GM20431 (cell line): ENCODE measurements around the gene C11orf97.

Experiments
- in situ Hi-C: fragments of 300-500 bp; cut with MseI, MboI; formaldehyde crosslinking; loops from one replicate; pipeline ENCODE4 v1.15.0; 2020; ENCODE audit warnings: low sequenced_read_pairs; ENCODE audit not compliant: unreplicated experiment

Gene C11orf97, protein sequence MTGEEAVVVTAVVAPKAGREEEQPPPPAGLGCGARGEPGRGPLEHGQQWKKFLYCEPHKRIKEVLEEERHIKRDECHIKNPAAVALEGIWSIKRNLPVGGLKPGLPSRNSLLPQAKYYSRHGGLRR

DNA sequence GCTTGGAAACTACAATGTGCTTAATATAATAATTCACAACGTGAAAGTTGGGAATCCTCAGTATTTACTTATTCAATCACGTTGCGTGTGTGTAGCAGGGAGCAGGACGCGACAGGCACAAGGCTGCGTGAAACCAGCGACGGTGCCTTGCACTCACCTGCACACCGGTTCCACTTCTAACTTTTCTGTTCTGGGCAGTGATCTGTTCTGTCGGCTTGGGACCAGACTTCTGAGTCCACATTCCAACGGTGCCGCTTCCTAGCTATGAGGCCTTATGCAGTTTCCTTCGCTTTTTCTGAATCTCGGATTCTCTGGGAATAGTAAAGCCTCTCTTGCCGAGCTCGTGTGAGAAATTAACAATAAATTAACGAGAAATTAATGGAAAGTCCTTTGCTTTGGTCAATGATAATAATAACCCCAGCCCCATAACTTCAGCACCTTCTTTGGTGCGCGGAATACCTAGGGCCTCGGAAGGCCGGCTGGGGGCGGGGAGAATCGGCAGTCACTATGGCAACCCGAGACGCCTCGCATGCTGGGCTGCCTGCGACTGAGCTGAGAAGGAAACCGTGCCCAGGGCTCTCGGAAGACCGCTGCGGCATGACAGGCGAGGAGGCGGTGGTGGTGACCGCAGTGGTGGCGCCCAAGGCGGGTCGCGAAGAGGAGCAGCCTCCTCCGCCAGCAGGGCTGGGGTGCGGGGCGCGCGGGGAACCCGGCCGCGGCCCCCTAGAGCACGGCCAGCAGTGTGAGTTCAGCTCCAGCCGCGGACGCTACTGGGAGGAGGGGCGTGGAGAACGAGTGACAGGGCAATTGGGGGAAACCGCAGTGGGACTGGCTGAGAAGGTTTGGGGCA lies at the start of gene C11orf97:
TSS of gene C11orf97 (plus strand) at position 530 of the 850 bp plus-strand sequence. CDS start at position 598, 68 bp downstream.
- in situ Hi-C loops = loop anchor here (25.0 kb wide), 1 partner anchor 375 kb away; no protein-coding TSS in a partner anchor

DNA sequence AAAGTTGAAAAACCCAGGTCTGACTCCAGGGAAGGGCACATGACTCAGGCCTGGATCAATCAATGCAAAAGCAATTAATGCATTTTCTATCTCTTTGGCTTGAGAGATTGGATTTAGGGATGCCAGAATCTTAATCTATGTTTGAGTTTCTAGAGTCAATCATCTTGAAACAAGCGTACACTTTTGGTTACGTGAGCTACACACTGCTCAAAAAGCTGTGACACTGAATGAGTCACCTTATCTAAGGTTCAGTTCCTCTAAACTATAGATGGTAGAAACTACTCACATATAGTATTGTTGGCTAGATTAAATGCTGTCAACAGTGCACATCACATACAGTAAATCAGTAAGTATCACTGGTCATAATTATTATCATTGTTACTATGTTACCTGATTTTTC lies 42.8 kb upstream of the C11orf97 start:
- in situ Hi-C loops = no loop called here

DNA sequence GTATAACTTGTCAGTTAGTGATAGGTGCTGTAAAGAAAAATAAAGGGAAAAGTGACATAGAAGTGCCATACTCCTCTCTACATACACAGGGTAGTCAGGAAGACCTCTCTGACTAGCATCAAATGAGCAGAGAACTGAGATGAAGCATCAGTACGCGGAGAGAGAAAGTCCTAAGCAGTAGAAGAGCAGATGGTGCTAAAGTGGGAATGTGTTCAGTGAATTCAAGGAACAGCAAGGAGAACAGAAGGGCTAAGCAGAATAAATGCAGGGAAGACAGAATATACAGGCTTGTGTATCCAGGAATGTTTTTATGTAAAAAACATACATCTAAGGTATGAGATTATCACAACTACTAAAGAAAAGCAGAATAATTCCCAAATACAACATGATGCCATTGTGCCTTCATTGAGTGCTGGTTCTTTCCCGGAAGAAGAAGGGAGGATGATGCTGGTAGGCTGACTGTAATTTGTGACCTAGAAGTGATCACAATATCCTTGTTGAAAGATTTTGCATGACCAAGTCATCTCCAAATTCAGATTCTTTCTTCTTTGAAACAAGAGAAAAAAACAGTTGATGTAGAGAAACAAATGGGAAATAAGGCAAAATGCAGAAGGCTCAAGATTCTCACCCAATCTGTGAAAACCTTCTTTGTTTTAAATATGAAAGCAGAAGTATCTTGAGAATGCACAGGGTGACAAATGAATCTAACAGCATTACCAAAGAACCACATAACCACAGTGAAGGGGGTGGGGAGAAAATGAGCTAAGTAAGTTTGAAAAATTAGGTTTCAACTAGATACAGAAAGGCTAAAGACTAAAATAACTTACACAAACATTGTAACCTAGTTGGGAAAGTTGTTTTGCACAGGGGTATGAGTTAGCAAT lies 39.1 kb upstream of the C11orf97 start:
- in situ Hi-C loops = no loop called here

DNA sequence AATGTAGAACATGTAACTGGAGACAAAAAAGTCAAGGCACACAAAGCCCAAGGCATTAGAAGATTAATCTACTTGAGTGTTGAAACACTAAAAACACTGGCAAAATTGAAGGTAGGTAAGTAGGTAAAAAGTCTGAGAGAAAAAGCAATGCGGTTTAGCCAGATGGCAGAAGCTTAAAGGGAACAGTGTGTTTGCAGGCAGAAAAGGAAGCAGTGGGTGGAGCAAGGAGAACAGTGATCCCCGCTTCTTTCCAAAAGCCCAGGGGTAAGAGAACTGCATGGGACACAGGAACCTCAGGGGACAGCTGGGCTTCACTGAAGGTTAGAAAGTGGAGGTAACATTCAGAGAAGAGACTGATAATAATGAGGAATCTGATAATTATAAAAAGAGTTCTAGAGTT lies 34.6 kb upstream of the C11orf97 start:
- in situ Hi-C loops = no loop called here

DNA sequence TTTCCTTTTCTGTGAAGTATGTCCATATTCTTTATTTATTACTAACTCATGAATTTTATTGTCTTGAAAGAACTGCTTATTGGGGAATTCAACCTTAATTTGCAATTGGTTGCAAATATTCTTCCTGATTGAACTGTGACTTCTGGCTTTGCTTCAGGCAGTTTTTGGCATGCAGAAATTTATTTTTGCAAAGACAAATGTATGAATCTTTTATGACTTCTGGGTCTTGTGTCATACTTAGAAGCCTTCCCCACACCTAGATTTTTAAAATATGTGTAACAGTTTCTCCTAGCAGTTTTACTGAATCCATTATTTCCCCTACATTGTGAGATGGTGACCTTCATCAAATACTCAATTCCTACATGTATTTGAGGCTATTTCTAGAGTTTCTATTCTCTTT lies 30.9 kb upstream of the C11orf97 start:
- in situ Hi-C loops = no loop called here

DNA sequence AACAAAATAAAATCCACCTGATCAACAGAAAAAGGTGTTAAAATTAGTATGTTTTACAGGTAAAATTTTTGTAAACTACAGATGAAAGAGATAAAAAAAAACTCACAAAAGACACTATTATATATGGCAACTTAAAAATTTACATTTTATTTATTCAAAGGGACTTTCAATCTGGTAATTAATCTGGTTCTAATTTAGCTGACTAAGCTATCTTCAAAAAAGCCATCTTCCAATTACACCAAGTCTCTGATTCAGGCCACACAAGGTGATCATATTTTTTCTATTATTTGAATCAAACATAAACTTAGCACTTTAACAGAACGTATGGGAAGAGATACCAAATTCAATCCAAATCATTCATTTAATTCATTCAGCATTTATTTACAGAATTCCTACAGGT lies 26.2 kb upstream of the C11orf97 start:
- in situ Hi-C loops = no loop called here

DNA sequence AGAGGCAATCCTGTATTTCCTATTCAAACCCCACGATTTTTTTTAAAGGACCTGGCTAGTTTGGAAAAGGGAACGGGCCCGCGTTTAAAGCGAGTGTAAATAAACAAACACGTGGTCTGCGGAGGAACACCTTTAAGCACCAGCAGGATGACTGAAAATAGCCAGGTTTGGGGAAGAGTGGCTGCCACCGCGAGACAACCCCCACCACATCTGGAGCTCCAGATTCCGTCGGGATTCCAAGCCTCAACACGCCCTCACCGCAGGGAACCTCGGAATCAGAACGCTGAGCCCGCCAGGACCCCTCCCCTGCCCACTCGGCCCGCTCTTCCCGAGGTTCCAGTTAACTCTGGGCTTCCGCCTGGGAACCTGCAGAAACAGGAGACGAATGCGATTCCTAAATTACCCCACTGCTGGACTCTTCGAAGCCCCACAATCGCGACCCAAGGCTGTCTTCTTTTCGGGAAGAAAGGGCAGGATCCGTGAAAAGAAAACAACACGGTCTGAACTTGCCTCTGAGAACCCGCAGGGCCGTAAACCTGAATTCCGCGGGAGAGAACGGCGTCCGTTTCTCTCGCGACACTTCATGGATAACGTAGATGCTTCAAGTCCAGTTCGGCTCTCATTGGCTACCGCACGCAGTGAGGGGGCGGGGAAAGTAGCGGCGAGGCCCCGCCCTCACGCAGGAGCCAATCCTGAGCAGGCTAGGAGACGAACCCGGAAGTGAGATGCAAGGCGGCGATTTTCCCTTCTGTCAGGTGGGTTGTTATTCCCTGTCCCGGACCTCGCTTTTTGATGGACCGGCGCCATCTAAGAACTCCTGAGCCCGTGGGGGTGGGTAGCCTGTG lies 18.8 kb upstream of the C11orf97 start, which contains the start of the genes ANKRD49 and MRE11:
TSS of gene ANKRD49 (plus strand) at position 704 of the 845 bp plus-strand sequence. CDS start 2,710 bp downstream, outside the sequence.
TSS of gene MRE11 (minus strand) at position 564 of the 845 bp plus-strand sequence. CDS start 1,043 bp downstream, outside the sequence.
- in situ Hi-C loops = no loop called here

DNA sequence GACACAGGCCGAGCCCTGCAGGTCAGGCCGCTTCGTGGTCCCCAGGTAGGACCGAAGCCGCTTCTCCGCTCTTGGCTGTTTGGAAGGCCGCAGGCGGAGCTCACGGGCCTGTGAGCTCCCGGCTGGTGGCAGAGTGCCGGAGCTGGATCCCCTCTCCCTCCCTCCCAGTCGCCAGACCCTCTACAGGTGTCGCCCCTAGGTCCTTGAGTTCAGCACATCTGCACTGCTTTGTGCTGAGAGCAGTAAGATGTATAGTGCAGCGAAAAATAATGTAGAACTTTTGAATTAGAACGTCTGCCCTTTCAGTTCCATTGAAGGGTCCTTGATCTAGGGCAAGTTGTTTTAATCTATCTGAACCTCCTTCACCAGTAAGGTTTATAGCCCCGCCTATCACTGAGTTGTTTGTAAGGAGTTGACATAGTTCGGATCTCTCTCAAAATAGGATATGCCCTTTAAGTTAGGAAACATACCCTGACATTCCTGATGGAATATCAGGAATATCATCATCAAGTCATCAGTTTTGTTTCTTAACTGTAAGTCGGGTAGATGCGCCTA lies 18.1 kb upstream of the C11orf97 start:
- in situ Hi-C loops = no loop called here

DNA sequence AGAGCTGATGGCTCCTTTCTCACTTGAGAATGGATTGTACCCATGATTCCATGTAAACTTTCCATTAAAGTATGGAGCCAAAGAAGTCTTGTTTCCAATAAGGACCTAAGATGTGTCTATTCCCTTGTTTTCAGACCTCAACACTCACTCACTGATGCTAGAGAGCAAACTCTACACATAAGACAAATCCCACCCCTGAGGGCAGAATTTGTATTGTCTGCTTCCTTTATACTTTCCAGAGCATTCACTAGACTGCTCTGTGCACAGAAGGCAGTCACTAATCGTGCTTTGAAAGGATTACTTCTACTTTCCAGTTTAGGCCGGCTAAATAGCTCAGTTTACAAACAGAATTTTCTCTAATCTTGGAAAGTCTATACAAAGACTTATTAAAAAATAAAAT lies 12.1 kb upstream of the C11orf97 start:
- in situ Hi-C loops = loop anchor here (10.0 to 25.0 kb wide), 2 partner anchors 175 to 387 kb away; no protein-coding TSS in a partner anchor

DNA sequence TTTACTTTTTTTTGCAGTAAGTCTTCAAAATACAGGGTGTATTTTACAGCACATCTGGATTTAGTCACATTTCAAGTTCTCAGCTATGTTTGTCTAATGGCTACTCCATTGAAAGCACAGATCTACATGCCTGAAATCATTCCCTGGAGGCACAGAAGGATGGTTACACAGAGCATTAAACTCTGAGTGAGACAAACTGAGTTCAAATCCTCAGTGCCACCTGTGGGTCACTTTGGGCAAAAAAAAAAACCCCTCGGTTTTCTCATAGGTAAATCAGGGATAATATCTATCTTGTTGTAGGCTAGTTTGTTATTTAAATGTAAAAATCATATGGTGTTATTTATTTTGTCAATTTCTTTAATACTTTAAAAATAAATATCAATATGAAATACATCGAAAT lies 10.7 kb upstream of the C11orf97 start:
- in situ Hi-C loops = loop anchor here (10.0 to 25.0 kb wide), 2 partner anchors 177 to 386 kb away; no protein-coding TSS in a partner anchor

DNA sequence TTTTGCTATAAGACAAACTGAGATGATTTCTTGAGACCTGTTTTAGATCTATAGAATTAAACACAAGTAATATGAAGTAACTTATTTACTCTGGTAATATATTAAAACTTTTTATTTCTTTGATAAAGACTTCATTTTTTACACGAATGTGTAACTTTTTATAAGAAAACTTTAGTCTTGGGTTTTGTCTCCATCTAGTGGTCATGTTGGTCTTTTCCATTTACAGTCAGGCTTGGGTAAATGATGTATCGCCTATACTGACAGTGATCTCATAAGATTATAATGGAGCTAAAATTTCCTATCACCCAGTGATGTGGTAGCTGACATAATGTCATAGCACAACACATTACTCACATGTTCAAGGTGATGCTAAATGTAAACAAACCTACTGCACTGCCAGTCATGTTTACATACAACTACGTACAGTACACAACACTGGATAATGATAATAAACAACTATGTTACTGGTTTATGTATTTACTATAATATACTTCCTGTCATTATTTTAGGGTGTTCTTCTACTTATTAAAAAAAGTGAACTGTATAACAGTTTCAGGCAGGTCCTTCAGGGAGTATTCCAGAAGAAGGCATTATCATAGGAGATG lies 7.5 kb upstream of the C11orf97 start:
- in situ Hi-C loops = loop anchor here (10.0 to 25.0 kb wide), 2 partner anchors 180 to 383 kb away; no protein-coding TSS in a partner anchor

DNA sequence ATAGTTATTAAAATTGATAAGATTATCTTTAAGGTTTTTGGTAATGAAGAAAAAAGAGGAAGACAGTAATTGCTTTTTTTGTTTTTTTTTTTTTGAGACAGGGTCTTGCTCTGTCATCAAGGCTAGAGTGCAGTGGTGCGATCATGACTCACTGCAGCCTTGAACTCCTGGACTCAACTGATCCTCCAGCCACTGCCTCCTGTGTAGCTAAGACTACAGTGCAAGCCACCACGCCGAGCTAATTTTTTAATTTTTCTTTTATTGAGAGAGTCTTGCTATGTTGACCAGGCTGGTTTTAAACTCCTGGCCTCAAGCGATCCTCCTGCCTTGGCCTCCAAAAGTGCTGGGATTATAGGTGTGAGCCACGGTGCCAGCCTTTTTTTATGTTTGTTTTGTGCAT lies 5.7 kb upstream of the C11orf97 start:
- in situ Hi-C loops = loop anchor here (10.0 to 25.0 kb wide), 2 partner anchors 182 to 381 kb away; no protein-coding TSS in a partner anchor

DNA sequence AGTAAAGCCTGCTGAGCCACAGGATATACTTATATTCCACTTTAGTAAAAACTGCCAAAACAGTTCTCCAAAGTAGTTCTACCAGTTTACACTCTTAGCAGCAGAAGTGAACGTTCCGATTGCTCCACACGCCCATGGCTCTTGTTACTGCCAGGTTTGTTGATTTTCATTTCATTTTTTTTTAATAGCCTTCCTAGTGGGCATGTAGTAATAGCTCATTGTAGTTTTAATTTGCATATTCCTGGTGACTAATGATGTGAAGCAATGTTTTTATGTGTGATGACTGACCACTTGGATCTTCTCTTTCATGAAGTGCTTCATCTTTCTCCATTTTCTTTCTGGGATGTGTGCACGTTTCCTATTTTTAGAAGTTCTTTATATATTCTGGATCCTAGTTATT lies 4.8 kb upstream of the C11orf97 start:
- in situ Hi-C loops = loop anchor here (10.0 to 25.0 kb wide), 2 partner anchors 183 to 380 kb away; no protein-coding TSS in a partner anchor

DNA sequence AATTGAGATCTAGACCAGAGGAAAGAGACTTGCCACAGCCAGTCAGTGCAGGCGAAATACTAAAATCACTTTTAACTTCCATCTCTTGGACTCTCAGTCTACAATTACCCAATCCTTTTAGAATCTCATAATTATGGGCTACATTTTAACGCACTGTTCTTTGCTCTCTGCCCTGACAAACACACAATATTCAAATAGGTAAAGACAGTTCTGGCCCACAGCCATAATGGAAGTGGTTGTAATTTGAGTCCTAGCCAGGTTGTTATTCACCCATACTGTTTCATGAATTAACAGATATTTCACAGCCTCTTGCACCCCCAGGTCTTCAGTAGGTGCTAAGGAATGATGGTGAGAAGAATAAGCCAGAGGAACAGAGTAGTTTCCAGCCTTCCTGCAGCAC lies 830 bp downstream of the C11orf97 start:
- in situ Hi-C loops = loop anchor here (25.0 kb wide), 1 partner anchor 374 kb away; no protein-coding TSS in a partner anchor

DNA sequence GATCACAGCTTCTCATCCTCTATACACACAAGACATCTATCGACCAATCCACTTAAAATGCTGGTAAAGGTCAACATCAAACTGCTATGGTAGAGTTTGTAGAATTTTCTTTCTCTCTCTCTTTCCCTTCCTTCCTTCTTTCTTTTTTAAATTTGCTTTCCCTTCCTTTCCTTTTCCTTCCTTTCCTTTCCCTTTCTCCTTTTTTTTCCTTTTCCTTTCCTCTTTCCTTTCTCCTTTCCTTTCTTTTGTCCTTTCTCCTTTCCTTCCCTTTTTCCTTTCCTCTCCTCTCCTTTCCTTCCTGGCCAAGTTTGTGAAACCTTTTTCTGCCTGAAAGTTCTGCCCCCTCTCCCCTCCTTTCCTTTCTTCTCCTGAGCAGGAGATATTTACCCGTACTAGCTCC lies 3.1 kb downstream of the C11orf97 start:
- in situ Hi-C loops = loop anchor here (25.0 kb wide), 1 partner anchor 372 kb away; no protein-coding TSS in a partner anchor

DNA sequence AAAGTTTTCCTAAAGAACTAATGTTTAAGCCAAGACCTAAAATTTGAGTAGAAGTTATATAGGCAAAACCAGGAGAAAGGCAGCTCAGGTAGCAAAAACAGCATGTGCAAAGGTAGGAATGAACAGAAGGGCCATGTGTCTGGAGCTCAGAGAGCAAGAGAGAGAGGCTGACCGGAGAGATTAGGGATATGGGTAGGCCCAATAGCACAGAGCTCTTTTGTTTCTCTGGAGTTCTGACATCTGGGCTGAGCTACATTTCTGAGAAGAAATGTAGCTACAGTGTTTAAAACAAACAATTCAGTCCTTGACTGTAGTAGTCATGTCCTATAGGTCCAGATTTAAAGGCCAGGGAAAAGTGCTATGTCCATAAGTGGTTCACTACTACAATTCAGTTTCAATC lies 4.5 kb downstream of the C11orf97 start:
- in situ Hi-C loops = loop anchor here (25.0 kb wide), 1 partner anchor 371 kb away; no protein-coding TSS in a partner anchor

DNA sequence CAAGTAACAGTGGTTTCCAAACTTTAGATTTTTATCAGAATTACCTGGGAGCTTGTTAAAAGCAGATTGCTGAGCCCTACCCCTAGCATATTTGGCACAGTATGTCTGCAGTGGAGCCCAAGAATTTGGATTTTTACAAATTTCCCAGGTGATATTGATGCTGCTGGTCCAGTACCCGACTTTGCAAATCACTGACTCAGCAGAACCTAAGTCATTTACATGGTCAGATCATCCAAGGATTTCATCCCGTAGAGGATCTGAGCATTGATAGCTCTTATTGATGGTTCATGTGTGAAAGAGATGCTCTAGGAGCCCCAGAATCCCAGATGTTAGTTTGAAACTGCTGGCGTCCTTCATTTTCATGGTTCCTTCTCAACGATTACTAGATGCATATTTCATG lies 6.0 kb downstream of the C11orf97 start:
- in situ Hi-C loops = loop anchor here (25.0 kb wide), 1 partner anchor 369 kb away; no protein-coding TSS in a partner anchor

DNA sequence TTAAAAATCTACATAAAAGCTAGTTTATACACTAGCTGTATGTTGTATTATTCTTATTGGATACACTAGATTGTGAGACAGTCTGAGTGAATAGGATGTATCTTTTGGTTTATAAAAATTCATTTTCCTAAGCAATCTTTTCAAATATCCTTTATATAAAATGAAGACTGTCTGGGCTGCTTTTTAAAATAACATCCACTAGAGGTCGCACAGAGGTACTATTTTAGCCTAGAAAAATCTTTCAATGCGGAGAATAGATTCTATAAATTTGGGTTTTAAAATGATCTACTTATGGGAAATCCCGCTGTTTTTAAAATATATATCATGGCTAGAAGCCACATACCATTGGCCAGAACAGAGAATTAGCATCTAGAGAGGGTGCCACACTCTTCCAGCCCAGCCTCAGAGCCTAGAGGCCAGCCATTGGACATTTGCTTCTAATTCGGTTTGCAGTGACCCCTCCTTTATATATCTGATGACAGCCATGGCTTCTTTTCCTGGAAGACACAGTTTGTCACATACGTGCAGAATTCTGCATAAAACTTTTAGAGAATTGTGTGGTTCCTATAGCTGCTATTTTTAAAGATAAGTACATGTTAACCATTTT lies 7.3 kb downstream of the C11orf97 start:
- in situ Hi-C loops = loop anchor here (10.0 to 25.0 kb wide), 2 partner anchors 85 to 368 kb away; no protein-coding TSS in a partner anchor
